Posterior cingulate gyrus (tissue), 11 donors: ENCODE results near the gene ANO9.
A peak's percentile ranks its signal among the peaks of the same experiment; 100 is the strongest.

Experiments used
- DNase-seq, 10 donors: peaks; one replicate each; pipeline versions ENCODE4 v3.0.0 to v3.0.0-alpha.2; 2020 to 2021; ENCODE audit warnings: mixed read lengths in 3 of 10
- intact Hi-C: fragments of 100-400 bp; cut with DNase I; formaldehyde crosslinking; loops from one replicate; pipeline ENCODE4 v1.15.1; 2023

The ANO9 gene

DNA sequence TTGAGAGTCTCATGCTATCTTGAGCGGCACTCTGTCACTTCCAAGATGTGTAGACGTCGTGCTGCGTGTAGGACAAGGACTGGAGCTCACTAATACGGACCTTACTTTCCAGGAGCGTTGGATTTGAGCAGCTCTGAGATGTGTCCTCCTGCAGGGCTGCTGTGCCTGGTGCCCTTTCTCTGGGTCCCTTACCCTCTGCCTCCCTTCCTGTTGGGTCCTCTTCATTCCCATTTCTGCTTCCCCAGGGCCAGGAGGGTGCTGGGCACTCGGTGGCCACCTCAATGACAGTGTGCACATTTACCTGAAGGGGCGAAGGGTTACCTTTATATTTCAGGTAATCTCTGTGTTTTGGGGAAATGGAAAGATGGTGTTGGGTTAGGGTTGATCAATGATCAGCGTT is 12.2 kb upstream of the ANO9 start:
- intact Hi-C loops, result no loop called here
- peak in 1 of 10 donors; percentile 67 for DNase-seq

DNA sequence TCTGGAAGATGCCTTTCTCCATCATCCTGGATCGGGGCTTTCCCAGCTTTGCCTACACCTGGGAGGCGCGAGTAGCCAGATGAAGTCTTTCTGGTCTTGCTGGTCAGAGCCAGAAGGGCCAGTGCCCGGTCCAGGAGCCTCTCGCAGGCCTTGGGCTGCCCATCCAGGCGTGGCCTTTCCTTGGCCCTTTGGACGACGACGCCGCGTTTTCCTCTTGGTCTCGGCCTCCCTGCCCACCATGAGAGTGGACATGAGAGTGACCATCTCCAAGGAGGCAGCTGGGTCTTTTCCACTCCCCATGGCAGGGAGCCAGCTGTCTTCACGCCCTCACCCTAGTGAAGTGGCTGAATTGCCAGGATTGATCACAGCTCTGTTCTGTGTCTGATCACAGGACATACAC is 11.8 kb upstream of the ANO9 start:
- intact Hi-C loops, result no loop called here
- peak in 1 of 10 donors; percentile 80 for DNase-seq

GRCh38 chr11:452916-453527 is 11.2 kb upstream of the ANO9 start:
- peak in 1 of 10 donors; percentile 66 for DNase-seq
- intact Hi-C loops, result no loop called here

- intact Hi-C loops, result no loop called here
- peak in 1 of 10 donors; percentile 79 for DNase-seq
Observed at GRCh38 chr11:452203-452744, 10.5 kb upstream of the ANO9 start.

- DNase-seq, result no peak
- intact Hi-C loops, result no loop called here
Observed at GRCh38 chr11:451738-452137, 9.9 kb upstream of the ANO9 start.

GRCh38 chr11:450809-451451 is 9.1 kb upstream of the ANO9 start:
- DNase-seq, result peak; percentile 58 to 96 (median 72)
- intact Hi-C loops, result loop anchor here (1.0 kb wide), 1 partner anchor 55 kb away; no protein-coding TSS in a partner anchor

DNA sequence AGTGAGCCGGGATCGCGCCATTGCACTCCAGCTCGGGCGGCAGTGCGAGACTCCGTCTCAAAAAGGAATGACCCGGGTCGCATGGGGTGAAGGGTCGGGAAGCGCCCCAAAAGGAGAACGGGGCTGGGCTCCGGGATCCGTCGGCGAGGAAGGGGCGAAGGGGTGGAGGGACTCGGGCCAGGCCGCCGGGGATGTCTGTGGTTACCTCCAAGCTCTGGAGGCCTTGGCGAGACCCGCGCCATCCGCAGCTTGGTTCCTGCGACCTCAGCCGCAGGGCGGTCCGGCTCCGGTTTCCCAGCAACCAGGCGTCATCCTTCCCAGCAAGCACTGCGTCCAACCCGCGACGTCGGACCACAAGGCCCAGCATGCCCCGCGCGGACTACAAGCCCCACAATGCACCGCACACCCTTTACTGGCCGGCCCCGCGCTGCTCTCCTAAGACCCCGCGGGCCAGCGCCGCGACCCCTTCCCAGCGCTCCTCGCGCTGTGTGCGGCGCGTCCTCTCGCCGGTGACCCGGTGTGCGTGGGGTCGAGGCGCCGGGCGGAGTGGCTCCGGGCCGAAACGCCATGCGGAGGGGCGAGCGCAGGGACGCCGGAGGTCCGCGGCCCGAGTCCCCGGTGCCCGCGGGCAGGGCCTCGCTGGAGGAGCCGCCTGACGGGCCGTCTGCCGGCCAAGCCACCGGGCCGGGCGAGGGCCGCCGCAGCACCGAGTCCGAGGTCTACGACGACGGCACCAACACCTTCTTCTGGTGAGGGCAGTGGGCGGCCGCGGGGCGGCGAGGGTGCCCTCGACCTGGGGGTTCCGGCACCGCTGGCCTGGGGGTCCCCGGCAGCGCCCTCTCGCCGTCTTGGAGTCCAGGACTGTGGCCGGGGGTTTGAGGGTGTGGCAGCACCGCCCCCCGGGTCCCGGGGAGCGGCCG is 8.3 kb upstream of the ANO9 start, which contains the start of gene PTDSS2:
TSS of gene PTDSS2 (plus strand) at position 391 of the 920 bp plus-strand sequence. CDS start at position 568, 177 bp downstream.
- DNase-seq, result peak; percentile 94 to 99 (median 96)
- intact Hi-C loops, result loop anchor here (1.0 to 5.0 kb wide), 3 partner anchors 56 to 78 kb away; no protein-coding TSS in a partner anchor

GRCh38 chr11:447923-448731 is 6.3 kb upstream of the ANO9 start:
- peak; percentile 85 to 99 (median 92) for DNase-seq
- intact Hi-C loops, result loop anchor here (5.0 kb wide), 2 partner anchors 69 to 76 kb away; no protein-coding TSS in a partner anchor

GRCh38 chr11:446891-447290 is 5.1 kb upstream of the ANO9 start:
- DNase-seq, result peak in 2 of 10 donors; percentile 69 to 70

GRCh38 chr11:445765-446588 is 4.2 kb upstream of the ANO9 start:
- intact Hi-C loops, result loop anchor here (5.0 kb wide), 2 partner anchors 71 to 74 kb away; no protein-coding TSS in a partner anchor
- DNase-seq, result peak in 2 of 10 donors; percentile 46 to 69

More at GRCh38 chr11:446891-447290, 5.1 kb upstream of the ANO9 start:
- intact Hi-C loops, result loop anchor here (5.0 kb wide), 2 partner anchors 70 to 75 kb away; no protein-coding TSS in a partner anchor

GRCh38 chr11:444396-445144 is 2.8 kb upstream of the ANO9 start:
- DNase-seq, result peak in 3 of 10 donors; percentile 37 to 76 (median 67)
- intact Hi-C loops, result loop anchor here (5.0 kb wide), 2 partner anchors 72 to 73 kb away; no protein-coding TSS in a partner anchor

DNA sequence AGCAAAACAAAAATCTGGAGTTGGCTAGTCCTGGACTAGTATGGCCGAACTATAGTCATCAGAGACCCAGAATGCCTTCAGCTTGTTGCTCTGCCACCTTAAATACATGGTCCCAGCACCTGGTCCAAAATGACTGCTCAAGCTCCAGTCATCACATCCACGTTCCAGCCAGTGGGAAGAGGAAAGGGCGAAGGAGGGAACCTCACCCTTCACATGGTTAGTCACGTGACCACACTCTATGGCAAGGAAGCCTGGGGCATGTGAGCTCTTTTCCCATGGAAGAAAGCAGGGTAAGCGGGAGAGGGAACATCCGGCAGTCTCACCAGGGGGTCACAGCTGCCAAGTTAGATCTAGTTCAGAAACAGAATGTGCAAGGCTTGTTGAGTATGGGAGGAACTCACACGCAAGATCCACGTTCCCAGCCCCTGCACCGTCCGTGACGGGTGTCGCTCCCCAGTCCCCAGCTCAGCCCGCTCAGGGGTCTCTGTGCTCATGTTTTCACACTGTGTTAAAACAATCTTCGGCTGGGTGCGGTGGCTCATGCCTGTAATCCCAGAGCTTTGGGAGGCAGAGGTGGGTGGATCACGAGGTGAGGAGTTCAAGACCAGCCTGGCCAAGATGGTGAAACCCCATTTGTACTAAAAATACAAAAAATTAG is 1.9 kb upstream of the ANO9 start:
- peak in 2 of 10 donors; percentile 31 to 52 for DNase-seq
- intact Hi-C loops, result no loop called here

GRCh38 chr11:442611-443081 is 835 bp upstream of the ANO9 start:
- intact Hi-C loops, result no loop called here
- peak in 2 of 10 donors; percentile 26 to 66 for DNase-seq

DNA sequence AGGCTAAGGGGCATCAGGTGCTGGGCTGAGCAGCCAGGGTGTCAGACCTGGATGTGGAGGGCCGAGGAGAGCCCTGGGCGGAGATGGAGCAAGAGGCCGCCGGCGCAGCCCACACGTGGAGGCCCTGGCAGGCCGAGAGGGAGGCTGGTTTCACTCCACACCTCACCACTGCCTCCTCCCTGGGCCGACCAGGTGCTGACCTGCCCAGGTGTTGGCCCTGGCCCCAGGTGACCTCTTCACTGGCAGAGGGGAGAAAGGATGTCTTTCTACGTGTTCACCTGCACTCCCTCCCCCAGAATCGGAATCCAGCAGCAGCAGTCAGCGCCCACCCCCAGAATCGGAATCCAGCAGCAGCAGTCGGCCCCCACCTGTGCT is 781 bp downstream of the ANO9 start:
- intact Hi-C loops, result no loop called here
- peak in 1 of 10 donors; percentile 68 for DNase-seq

GRCh38 chr11:440065-441042 is 1.5 kb downstream of the ANO9 start:
- intact Hi-C loops, result no loop called here
- DNase-seq, result peak in 3 of 10 donors; percentile 33 to 84 (median 64)
